ENCODE measurements around the gene NTN5. TPM values are rescaled to one million over a fixed set of nuclear protein-coding genes. Genes with fewer than 3 reads are reported as not detected.
"Not testable (repeated sequence)": the region's sequence is repeated elsewhere in the genome, so short reads cannot be mapped to it uniquely, and the experiment has no call there.

Gene NTN5
- total RNA-seq, 2 experiments from 2014 or later: 0.70 to 0.74 TPM

DNA sequence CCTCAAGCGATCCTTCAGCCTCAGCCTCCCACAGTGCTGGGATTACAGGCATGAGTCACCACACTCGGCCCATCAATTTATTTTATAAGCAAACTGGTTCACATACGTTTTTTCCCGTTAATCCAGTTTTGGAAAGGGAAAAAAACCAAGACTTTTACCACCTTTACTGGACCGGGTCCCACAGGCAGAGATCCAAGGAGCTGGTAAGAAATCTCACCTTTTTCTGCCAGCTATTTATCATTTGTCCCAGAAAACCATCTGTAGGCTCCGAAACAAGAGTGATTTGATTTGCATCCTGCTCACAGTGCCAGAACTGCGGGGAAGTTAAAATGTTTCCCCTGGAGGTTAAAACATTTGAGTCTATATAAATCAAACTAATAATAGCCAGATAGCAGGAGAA lies 16.6 kb upstream of the NTN5 start:
- ChIA-PET POLR2A (no interaction called here), CTCF (no interaction called here)
- Mint-ChIP-seq H3K4me3 (no peak overlapping the region), H3K36me3 (peaks cover 3% of the 10 kb centered on the region), H3K27ac (no peak overlapping the region), H3K9me3 (no peaks in the 10 kb centered on the region), H3K27me3 (no peaks in the 10 kb centered on the region), H3K4me1 (ENCODE audit: low read depth) (no peaks in the 10 kb centered on the region)
- DNase-seq: no peak
- intact Hi-C loops (cut with micrococcal nuclease): no loop called here

DNA sequence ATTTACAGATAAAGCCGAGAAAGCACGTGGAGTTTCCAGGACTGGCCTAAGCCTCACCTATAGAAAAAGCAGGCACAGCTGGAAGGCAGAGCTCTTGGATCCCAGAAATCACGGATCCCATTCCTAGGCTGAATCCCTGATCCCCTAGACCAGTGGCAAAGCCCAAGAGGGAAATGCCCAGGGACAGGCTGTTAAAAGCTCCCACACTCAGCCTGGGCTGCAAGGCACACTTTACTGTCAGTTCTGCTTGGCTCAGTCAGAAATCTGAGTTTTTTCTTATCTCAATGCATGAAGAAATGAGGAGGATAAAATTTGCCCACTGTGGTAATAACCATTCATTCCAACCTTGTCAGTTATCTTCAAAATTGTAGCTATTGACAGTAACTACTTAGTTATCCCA lies 15.0 kb upstream of the NTN5 start:
- ChIA-PET POLR2A (no interaction called here), CTCF (no interaction called here)
- Mint-ChIP-seq H3K27ac (no peak overlapping the region), H3K27me3 (no peaks in the 10 kb centered on the region), H3K36me3 (no peaks in the 10 kb centered on the region), H3K9me3 (no peaks in the 10 kb centered on the region), H3K4me1 (ENCODE audit: low read depth) (no peaks in the 10 kb centered on the region), H3K4me3 (no peak overlapping the region)
- no peak for DNase-seq
- intact Hi-C loops (cut with micrococcal nuclease): no loop called here

DNA sequence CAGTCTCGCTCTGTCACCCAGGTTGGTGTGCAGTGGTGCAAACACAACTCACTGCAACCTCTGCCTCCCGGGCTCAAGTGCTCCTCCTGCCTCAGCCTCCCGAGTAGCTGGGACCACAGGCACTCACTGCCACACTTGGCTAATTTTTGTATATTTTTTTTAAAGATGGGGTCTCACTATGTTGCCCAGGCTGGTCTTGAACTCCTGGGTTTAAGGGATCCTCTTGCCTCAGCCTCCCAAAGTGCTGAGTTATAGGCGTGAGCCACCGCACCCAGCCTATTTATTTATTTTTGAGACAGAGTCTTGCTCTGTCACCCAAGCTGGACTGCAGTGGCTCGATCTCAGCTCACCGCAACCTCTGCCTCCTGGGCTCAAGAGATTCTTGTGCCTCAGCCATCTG lies 13.8 kb upstream of the NTN5 start:
- H3K9me3 Mint-ChIP-seq; H3K27ac Mint-ChIP-seq; H3K27me3 Mint-ChIP-seq; POLR2A ChIA-PET; H3K4me3 Mint-ChIP-seq; DNase-seq; H3K4me1 Mint-ChIP-seq (ENCODE audit: low read depth); H3K36me3 Mint-ChIP-seq; intact Hi-C loops (cut with micrococcal nuclease); CTCF ChIA-PET: not testable (repeated sequence)

DNA sequence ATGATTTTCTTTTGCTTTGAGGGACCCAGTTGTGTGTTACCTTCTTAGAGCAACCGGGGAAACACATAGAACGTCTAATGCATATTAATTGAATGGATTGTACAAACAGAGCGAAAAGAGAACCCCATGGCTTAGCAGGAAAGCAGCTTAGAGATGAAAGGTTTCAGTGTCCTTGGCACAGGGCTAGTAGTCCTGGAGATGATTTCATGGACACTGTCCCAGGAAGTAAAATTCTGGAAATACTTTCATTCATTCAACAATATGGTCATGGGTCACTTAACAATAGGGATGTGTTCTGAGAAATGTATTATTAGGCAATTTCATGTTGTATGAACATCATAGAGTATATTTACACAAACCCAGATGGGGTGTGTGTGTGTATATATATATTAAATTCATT lies 13.3 kb upstream of the NTN5 start:
- H3K36me3 Mint-ChIP-seq: no peaks in the 10 kb centered on the region
- intact Hi-C loops (cut with micrococcal nuclease): no loop called here
- no peaks in the 10 kb centered on the region for H3K9me3 Mint-ChIP-seq
- no peak overlapping the region for H3K27ac Mint-ChIP-seq
- no peak overlapping the region for H3K4me3 Mint-ChIP-seq
- no peaks in the 10 kb centered on the region for H3K4me1 Mint-ChIP-seq (ENCODE audit: low read depth)
- ChIA-PET POLR2A (no interaction called here), CTCF (no interaction called here)
- no peaks in the 10 kb centered on the region for H3K27me3 Mint-ChIP-seq
- no peak for DNase-seq

DNA sequence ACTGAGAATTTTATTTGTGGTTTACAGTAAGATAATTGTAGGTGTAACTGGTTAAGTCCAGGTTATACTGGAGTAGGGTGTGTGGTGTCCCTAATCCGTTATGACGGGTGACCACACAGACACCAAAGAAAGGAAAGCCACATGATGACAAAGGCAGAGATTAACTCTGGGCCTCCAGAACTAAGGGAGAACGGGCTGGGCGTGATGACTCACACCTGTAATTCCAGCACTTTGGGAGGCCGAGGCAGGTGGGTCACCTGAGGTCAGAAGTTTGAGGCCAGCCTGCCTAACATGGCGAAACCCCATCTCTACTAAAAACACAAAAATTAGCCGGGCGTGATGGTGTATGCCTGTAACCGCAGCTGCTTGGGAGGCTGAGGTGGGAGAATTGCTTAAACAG lies 12.8 kb upstream of the NTN5 start:
- H3K4me3 Mint-ChIP-seq: no peak overlapping the region
- H3K27ac Mint-ChIP-seq: no peak overlapping the region
- no peaks in the 10 kb centered on the region for H3K9me3 Mint-ChIP-seq
- no peaks in the 10 kb centered on the region for H3K4me1 Mint-ChIP-seq (ENCODE audit: low read depth)
- no peaks in the 10 kb centered on the region for H3K27me3 Mint-ChIP-seq
- ChIA-PET POLR2A (no interaction called here), CTCF (no interaction called here)
- DNase-seq: no peak
- no peaks in the 10 kb centered on the region for H3K36me3 Mint-ChIP-seq
- intact Hi-C loops (cut with micrococcal nuclease): no loop called here

DNA sequence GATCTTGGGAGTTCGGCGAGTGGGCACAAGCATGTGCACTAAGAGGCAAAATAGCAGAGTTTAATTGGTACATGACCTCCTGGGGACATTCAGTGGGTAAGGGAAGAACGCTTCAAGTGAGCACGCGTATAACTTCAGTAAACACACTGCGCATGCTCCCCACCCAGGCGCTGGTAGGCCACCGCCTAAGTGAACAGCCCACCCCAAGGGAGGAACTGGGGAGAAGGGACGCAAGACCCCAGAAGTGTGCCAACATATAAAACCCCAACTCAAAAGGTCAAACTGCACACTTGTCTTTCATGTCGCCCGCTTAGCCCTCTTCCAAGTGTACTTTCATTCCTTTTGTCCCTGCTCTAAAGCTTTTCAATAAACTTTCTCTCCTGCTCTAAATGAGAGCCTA lies 10.5 kb upstream of the NTN5 start:
- Mint-ChIP-seq H3K27me3 (no peaks in the 10 kb centered on the region), H3K4me3 (no peak overlapping the region), H3K36me3 (no peaks in the 10 kb centered on the region), H3K4me1 (ENCODE audit: low read depth) (no peaks in the 10 kb centered on the region), H3K27ac (no peak overlapping the region), H3K9me3 (no peaks in the 10 kb centered on the region)
- peak; percentile 20 for DNase-seq
- ChIA-PET CTCF (no interaction called here), POLR2A (interaction anchor here (1.1 kb wide), 1 partner anchor 20 kb away, joined by 5 read pairs; no protein-coding TSS in a partner anchor)
- intact Hi-C loops (cut with micrococcal nuclease): no loop called here

DNA sequence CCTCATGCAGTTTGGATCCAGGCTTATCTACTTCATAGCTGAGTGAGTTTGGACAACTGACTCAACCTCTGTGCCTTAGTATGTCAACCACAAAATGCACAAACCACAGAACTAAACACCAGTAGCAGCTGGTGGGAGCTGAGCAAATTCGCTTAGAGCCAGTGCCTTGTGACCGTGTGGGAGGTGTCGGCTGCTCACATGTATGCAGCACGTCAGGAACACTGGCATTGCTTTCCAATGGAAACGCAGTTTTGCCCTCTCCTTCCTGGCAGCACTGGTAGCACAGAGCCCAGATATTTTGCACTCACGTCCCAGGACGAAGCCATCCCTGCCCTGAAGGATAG lies 8.3 kb upstream of the NTN5 start:
- H3K27ac Mint-ChIP-seq: no peak overlapping the region
- no peaks in the 10 kb centered on the region for H3K4me1 Mint-ChIP-seq (ENCODE audit: low read depth)
- no peaks in the 10 kb centered on the region for H3K27me3 Mint-ChIP-seq
- ChIA-PET POLR2A (no interaction called here), CTCF (no interaction called here)
- no peak for DNase-seq
- H3K4me3 Mint-ChIP-seq: no peak overlapping the region
- H3K36me3 Mint-ChIP-seq: no peaks in the 10 kb centered on the region
- intact Hi-C loops (cut with micrococcal nuclease): no loop called here
- H3K9me3 Mint-ChIP-seq: no peaks in the 10 kb centered on the region

DNA sequence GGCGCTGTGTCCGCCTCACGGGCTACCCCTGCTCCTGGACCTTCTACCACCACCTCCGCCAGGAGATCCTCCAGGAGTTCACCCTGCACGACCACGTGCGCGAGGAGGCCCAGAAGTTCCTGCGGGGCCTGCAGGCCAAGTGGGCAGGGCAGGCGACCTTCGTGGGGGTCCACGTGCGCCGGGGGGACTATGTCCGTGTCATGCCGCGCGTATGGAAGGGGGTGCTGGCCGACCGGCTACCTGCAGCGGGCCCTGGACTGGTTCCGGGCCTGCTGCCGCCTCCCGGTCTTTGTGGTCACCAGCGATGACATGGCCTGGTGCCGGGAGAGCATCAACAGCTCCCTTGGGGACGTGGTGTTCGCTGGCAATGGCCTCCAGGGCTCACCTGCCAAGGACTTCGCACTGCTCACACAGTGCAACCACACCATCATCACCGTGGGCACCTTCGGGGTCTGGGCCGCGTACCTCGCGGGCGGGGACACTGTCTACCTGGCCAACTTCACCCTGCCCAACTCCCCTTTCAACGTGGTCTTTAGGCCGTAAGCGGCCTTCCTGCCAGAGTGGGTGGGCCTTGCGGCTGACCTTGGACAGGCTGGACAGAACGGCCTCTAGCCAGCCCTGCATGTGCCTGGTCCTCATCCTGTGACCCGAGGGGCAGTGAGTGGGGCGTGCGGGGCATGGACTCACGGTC lies 7.8 kb upstream of the NTN5 start:
- Mint-ChIP-seq H3K36me3 (no peaks in the 10 kb centered on the region), H3K4me3 (no peak overlapping the region), H3K27me3 (no peaks in the 10 kb centered on the region), H3K4me1 (ENCODE audit: low read depth) (no peaks in the 10 kb centered on the region), H3K9me3 (no peaks in the 10 kb centered on the region), H3K27ac (no peak overlapping the region)
- intact Hi-C loops (cut with micrococcal nuclease): no loop called here
- POLR2A ChIA-PET: no interaction called here
- no peak for DNase-seq
- CTCF ChIA-PET: no interaction called here

DNA sequence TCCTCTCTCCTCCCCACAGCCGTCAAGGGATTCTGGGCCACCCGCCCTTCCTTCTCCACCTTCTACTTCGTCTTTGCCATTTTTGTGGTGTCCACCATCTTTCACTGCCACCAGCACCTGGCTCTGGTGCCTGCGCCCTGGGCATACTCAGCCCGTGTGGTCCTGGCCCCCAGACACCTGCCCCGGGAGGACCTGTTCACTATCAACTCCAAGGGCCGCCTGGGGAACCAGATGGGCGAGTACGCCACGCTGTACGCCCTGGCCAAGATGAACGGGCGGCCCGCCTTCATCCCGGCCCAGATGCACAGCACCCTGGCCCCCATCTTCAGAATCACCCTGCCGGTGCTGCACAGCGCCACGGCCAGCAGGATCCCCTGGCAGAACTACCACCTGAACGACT lies 7.2 kb upstream of the NTN5 start:
- H3K36me3 Mint-ChIP-seq; POLR2A ChIA-PET; H3K4me1 Mint-ChIP-seq (ENCODE audit: low read depth); H3K4me3 Mint-ChIP-seq; H3K27ac Mint-ChIP-seq; intact Hi-C loops (cut with micrococcal nuclease); H3K27me3 Mint-ChIP-seq; H3K9me3 Mint-ChIP-seq; CTCF ChIA-PET; DNase-seq: not testable (repeated sequence)

DNA sequence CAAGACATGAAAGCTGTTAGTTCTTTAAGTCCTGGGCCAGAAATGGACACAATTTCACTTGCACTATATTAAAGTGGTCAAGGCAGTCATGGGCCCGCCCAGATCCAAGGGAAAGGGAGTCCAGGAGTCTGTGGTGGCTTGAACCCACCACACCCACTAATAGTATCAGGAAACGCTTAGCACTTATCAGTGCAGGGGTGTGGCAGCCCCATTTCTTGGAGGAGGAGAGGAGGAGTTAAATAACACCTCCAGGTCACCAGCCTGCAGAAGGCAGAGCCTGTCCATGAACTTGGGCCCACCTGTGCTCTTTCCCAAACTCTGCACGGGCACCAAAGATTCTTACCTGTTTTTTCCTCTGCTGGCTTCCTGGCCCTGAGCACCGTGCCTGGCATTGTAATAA lies 5.4 kb upstream of the NTN5 start:
- no peaks in the 10 kb centered on the region for H3K27me3 Mint-ChIP-seq
- H3K36me3 Mint-ChIP-seq: no peaks in the 10 kb centered on the region
- no peak for DNase-seq
- no peak overlapping the region for H3K4me3 Mint-ChIP-seq
- CTCF ChIA-PET: interaction anchor here (1.2 kb wide), 1 partner anchor 61 kb away, joined by 3 read pairs; no protein-coding TSS in a partner anchor
- intact Hi-C loops (cut with micrococcal nuclease): no loop called here
- peaks cover 6% of the 10 kb centered on the region for H3K4me1 Mint-ChIP-seq (ENCODE audit: low read depth)
- H3K9me3 Mint-ChIP-seq: no peaks in the 10 kb centered on the region
- POLR2A ChIA-PET: no interaction called here
- H3K27ac Mint-ChIP-seq: no peak overlapping the region

DNA sequence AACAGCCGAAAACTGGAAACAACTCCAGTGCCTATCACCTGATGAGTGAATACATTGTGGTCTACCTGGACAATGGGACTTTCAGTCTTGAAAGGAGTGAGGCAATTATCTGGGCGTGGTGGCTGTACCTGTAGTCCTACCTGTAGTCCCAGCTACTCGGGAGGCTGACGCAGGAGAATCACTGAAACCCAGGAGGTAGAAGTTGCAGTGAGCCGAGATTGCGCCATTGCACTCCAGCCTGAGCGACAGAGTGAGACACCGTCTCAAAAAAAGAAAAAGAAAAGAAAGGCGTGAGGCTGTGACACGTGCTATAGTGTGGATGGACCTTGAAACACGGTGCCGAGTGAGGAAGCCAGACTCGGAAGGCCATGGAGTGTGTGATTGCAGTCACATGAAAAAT lies 4.1 kb upstream of the NTN5 start:
- DNase-seq: no peak
- no peaks in the 10 kb centered on the region for H3K27me3 Mint-ChIP-seq
- CTCF ChIA-PET: interaction anchor here (1.7 to 2.7 kb wide), 2 partner anchors 32 to 165 kb away, joined by 9 to 13 read pairs; partner anchors contain the start of gene CA11
- H3K9me3 Mint-ChIP-seq: no peaks in the 10 kb centered on the region
- H3K4me1 Mint-ChIP-seq (ENCODE audit: low read depth): peaks cover 6% of the 10 kb centered on the region
- no peak overlapping the region for H3K4me3 Mint-ChIP-seq
- intact Hi-C loops (cut with micrococcal nuclease): no loop called here
- POLR2A ChIA-PET: no interaction called here
- no peaks in the 10 kb centered on the region for H3K36me3 Mint-ChIP-seq
- no peak overlapping the region for H3K27ac Mint-ChIP-seq

DNA sequence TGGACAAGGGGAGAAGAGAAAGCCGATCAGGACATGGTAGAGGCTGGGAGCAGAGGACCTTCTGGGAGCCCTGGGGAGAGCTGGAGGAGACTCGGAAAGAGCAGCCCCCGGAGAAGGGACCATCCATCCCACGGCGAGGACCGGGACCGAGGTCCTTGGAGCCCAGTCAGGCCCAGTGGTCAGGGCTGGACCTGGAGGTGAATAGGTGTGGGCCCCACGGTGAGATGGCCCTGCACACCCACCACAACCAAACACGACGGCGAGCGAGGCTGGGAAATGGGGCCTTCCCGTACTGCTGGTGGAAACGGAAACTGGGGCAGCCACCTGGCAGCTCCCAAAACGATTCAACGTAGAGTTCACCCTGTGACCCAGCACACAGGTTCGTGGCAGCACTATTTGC lies 3.7 kb upstream of the NTN5 start:
- intact Hi-C loops (cut with micrococcal nuclease): no loop called here

More for the DNA sequence above, 3.7 kb upstream of the NTN5 start:
- ChIA-PET CTCF (interaction anchor here (1.7 to 3.0 kb wide), 3 partner anchors 31 to 166 kb away, joined by 9 to 14 read pairs (median 13); partner anchors contain the start of gene CA11), POLR2A (no interaction called here)
- Mint-ChIP-seq H3K4me1 (ENCODE audit: low read depth) (peaks cover 6% of the 10 kb centered on the region), H3K4me3 (no peak overlapping the region), H3K9me3 (no peaks in the 10 kb centered on the region), H3K27me3 (no peaks in the 10 kb centered on the region), H3K27ac (no peak overlapping the region), H3K36me3 (no peaks in the 10 kb centered on the region)
- DNase-seq: no peak
